ENCODE data around the gene SLC39A11.

DNA sequence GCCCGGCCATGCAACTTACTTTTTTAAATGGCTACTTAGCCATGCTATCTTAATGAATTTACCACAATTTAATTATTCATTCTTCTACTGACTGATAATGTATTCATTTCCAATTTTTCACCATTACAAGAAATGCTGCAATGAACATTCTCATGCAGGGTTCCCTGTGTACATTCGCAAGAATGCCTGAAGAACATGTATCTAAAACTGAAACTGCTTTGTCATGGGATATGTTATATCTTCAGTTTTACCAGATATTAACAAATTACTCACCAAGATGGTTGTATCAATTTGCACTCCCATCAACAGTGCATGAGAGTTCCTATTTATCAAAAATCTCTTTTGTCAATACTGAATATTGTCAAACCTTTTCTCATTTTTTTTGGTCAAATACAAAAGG, 100.8 kb downstream of the SLC39A11 start:
- TF ChIP-seq, protein P1, sequence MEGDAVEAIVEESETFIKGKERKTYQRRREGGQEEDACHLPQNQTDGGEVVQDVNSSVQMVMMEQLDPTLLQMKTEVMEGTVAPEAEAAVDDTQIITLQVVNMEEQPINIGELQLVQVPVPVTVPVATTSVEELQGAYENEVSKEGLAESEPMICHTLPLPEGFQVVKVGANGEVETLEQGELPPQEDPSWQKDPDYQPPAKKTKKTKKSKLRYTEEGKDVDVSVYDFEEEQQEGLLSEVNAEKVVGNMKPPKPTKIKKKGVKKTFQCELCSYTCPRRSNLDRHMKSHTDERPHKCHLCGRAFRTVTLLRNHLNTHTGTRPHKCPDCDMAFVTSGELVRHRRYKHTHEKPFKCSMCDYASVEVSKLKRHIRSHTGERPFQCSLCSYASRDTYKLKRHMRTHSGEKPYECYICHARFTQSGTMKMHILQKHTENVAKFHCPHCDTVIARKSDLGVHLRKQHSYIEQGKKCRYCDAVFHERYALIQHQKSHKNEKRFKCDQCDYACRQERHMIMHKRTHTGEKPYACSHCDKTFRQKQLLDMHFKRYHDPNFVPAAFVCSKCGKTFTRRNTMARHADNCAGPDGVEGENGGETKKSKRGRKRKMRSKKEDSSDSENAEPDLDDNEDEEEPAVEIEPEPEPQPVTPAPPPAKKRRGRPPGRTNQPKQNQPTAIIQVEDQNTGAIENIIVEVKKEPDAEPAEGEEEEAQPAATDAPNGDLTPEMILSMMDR (IDR thresholded peaks at IDR 0.05) = no peak
- no peak for TF ChIP-seq POLR2A (IDR thresholded peaks at IDR 0.05)
